Measurements from ENCODE around the gene SERPIND1. TPM values are rescaled to one million over a fixed set of nuclear protein-coding genes. Genes with fewer than 3 reads are reported as not detected.

The SERPIND1 gene
- total and polyA plus RNA-seq, 9 donors = 0.22 to 5.0 (median 1.1) TPM

DNA sequence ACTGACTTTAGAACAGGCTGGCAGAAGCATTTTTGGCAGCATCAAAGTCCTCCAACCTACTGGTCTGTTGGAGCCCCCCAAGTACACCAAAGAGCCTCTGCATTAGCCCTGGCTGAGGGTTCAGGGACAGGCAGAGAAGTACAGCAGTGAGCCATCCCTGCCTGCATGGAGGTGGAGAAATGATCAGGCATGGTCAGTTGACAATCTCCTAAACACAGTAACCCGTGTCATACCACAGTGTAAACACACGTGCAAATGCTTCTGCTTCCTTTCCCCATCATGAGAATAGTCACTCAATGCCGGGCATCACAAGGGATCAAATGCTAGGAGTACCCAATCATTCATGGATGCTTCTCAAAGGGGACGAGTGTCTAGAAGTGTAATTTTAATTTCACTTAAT is 8.2 kb downstream of the SERPIND1 start:
- DNase-seq = no peak
- 90 to 93% (median 92%) methylated on average over 4 of the region's 4 CpGs for WGBS, 3 donors

DNA sequence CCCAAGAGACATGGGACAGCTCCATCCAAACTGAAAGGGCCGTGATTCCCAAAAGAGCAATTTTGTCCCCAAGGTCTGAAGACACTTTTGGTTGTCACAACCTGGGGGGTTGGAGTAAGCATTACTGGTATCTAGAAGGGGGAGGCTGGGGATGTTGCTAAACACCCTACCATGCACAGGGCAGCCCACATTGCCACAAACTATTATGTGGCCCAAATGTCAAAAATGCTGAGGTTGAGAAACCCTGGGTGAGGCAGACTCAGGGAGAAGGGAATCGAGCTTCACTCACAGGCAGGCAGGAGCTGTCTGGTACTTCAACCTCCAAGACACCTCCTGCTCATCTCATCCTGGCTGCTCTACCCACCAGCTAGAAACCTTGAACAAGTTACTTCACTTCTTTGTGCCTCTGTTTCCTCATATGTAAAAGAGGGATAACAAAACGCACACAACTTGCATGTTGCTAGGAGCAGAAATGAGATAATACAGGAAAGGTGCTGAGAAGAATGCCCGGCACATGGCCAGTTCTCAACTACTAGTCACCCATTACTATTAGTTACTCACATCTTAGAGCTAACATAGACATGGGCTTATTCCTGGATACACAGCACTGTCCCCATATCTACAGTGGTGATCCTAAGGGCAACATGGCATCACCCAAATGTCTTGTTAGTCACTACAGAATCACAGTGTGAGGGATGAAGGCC is 8.8 kb downstream of the SERPIND1 start:
- no peaks in the 10 kb centered on the region for H3K36me3 ChIP-seq
- H3K27ac ChIP-seq = no peak overlapping the region
- H3K27me3 ChIP-seq = no peaks in the 10 kb centered on the region
- TF ChIP-seq POLR2A (IDR thresholded peaks at IDR 0.05) (no peak), CTCF (IDR thresholded peaks at IDR 0.05) (no peak), EP300 (IDR thresholded peaks at IDR 0.05) (no peak)
- WGBS, 3 donors = 91 to 98% (median 98%) methylated on average over 4 of the region's 4 CpGs
- intact Hi-C loops (cut with DNase I) = no loop called here
- H3K4me3 ChIP-seq = no peak overlapping the region
- DNase-seq = no peak
- H3K9me3 ChIP-seq = no peaks in the 10 kb centered on the region
- H3K4me1 ChIP-seq (ENCODE audit: insufficient read depth) = no peaks in the 10 kb centered on the region

More for the DNA sequence above, 8.2 kb downstream of the SERPIND1 start:
- H3K4me1 ChIP-seq (ENCODE audit: insufficient read depth) = no peaks in the 10 kb centered on the region
- H3K9me3 ChIP-seq = no peaks in the 10 kb centered on the region
- H3K36me3 ChIP-seq = no peaks in the 10 kb centered on the region
- TF ChIP-seq CTCF (IDR thresholded peaks at IDR 0.05) = no peak
- no peak for TF ChIP-seq POLR2A (IDR thresholded peaks at IDR 0.05)
- H3K27ac ChIP-seq = no peak overlapping the region
- H3K4me3 ChIP-seq = no peak overlapping the region
- no peaks in the 10 kb centered on the region for H3K27me3 ChIP-seq
- intact Hi-C loops (cut with DNase I) = no loop called here

DNA sequence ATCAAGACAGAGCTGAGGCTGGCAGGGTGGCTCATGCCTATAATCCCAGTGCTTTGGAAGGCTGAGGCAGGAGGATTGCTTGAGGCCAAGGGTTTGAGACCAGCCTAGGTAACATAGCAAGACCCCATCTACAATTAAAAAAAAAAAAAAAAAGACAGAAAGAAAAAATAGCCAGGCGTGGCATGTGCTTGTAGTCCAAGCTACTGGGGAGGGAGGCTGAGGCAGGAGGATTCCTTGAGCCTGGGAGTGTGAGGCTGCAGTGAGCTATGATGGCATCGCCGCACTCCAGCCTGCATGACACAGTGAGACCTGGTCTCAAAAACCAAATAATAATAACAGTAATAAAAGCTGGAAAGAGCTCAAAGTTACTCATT is 9.4 kb downstream of the SERPIND1 start:
- H3K27me3 ChIP-seq = no peaks in the 10 kb centered on the region
- TF ChIP-seq EP300 (IDR thresholded peaks at IDR 0.05) (no peak), POLR2A (IDR thresholded peaks at IDR 0.05) (no peak), CTCF (IDR thresholded peaks at IDR 0.05) (no peak)
- no peaks in the 10 kb centered on the region for H3K36me3 ChIP-seq
- no peak overlapping the region for H3K27ac ChIP-seq
- 95 to 98% (median 95%) methylated on average over 3 of the region's 3 CpGs for WGBS, 3 donors
- no peaks in the 10 kb centered on the region for H3K4me1 ChIP-seq (ENCODE audit: insufficient read depth)
- H3K9me3 ChIP-seq = no peaks in the 10 kb centered on the region
- no peak overlapping the region for H3K4me3 ChIP-seq
- intact Hi-C loops (cut with DNase I) = no loop called here
- no peak for DNase-seq

DNA sequence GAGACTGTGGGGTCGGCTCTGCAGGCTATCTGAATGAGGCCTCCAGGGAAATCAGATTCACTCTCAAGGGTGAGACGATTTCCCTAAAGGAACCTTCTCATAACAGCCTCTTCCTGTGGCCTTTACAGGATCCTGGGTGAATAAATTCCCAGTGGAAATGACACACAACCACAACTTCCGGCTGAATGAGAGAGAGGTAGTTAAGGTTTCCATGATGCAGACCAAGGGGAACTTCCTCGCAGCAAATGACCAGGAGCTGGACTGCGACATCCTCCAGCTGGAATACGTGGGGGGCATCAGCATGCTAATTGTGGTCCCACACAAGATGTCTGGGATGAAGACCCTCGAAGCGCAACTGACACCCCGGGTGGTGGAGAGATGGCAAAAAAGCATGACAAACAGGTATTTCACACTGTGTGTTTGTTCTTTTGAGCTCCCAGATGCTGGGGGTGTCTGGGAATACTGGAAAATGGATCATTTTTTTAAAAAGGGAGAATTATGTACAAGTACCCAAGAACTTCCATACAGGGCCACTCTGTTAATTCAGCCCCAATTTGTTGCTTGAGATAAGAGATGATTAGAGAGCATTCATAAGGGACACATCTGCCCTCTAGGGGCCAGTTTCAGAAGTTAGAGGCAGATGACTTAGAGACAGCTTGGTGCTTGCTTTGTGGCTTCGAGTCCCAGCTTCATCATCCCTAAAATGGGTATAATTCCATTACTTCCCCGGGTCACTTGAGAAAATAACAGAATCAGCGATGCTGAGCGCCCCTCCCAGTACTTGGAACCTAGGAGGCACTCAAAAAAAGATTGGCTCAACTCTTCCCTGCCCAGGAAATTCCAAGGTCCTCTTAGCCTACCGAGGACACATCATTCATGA is 10.2 kb downstream of the SERPIND1 start:
- WGBS, 3 donors = 81 to 86% (median 85%) methylated on average over 14 of the region's 14 CpGs
- TF ChIP-seq CTCF (IDR thresholded peaks at IDR 0.05) = peak in 1 of 3 donors; percentile 31
- TF ChIP-seq EP300 (IDR thresholded peaks at IDR 0.05) = no peak
- no peak overlapping the region for H3K27ac ChIP-seq
- intact Hi-C loops (cut with DNase I) = no loop called here
- no peaks in the 10 kb centered on the region for H3K4me1 ChIP-seq (ENCODE audit: insufficient read depth)
- no peak for DNase-seq
- H3K4me3 ChIP-seq = no peak overlapping the region
- no peaks in the 10 kb centered on the region for H3K36me3 ChIP-seq
- H3K27me3 ChIP-seq = no peaks in the 10 kb centered on the region
- H3K9me3 ChIP-seq = no peaks in the 10 kb centered on the region
